BJ (cell line): ENCODE data around the gene OTUB1. TPM values are rescaled to one million over a fixed set of nuclear protein-coding genes. Genes with fewer than 3 reads are reported as not detected.
A peak's percentile ranks its signal among the peaks of the same experiment; 100 is the strongest.

Experiments used
- CTCF ChIA-PET: fragments of 350-600 bp; formaldehyde crosslinking; extraction: SDS; loops from one replicate; lab custom pipeline; 2021; ENCODE audit warnings: antibody characterized with exemption, inconsistent platforms; lab: Yijun Ruan, JAX
- POLR2A ChIA-PET: fragments of 300-600 bp; sonication (Branson Sonifier 250); formaldehyde crosslinking; extraction: SDS; loops from one replicate; lab custom pipeline; 2021; ENCODE audit warnings: antibody characterized with exemption; lab: Charles Lee
- DNase-seq: peaks from one replicate; pipeline ENCODE4 v3.0.0-alpha.2; 2011; ENCODE audit warnings: low read depth
- H3K27me3 ChIP-seq: 2 replicates; pipeline ENCODE4 v1.6.0; 2011; ENCODE audit warnings: low read length; ENCODE audit not compliant: control insufficient read depth, insufficient read depth
- H3K36me3 ChIP-seq: 2 replicates; pipeline ENCODE4 v1.5.1; 2011; ENCODE audit warnings: low read length; ENCODE audit not compliant: control insufficient read depth, insufficient read depth
- H3K4me3 ChIP-seq: 2 replicates; pipeline ENCODE4 v1.5.1; 2011; ENCODE audit warnings: low read depth, mild to moderate bottlenecking, control low read depth, low read length
- CTCF ChIP-seq: IDR thresholded peaks from 2 replicates; pipeline ENCODE4 v1.5.1; 2011; ENCODE audit warnings: low read depth, mild to moderate bottlenecking, control low read depth, inconsistent platforms, low read length, moderate library complexity; ENCODE audit not compliant: insufficient read depth
- polyA plus RNA-seq: library from polyadenylated mRNA; depleted of rRNA; stranded (reverse); fragments of >200 nt; gene quantifications from 2 replicates; pipeline ENCODE4 v1.2.3, GENCODE V29; 2011

OTUB1 gene
- polyA plus RNA-seq, 1 experiment, result 143 TPM

DNA sequence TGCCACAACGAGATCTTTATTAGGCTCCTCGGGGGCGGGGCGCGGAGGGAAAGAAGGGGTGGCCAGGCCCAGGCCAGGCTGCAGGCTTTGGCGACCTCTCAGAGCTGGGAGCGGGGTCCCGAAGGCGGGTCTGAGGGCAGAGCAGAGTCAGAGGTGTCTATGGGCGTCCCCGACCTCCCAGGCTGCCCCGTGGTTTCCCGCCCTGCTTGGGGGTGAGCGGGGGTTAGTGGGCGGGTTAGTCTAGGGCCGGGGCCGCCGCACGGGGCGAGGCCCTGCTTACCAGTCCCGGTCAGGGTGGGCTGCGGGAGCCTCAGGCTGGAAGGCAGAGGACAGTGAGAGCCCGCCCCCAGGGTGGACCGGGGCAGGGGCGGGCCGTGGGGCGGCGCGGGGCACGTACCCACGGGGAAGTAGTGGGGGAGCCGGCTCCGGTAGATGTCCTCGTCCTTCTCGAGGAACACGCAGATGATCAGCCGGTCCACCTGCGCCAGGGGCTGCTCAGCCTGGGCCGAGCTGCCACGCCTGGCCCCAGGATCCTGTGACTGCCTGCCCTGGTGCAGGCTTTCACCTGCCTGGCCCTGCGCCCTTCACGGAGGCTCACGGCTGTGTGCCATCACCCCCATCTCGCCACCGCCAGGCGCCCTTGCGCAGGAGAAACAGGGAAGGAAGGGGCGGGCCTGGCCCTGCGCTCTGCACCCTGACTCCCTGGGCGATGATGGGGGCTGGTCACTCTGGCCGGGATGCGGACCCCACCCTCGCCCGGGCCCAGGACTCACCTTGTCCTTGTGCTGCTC is 12.5 kb downstream of the OTUB1 start:
- DNase-seq, result no peak
- CTCF ChIA-PET, result interaction anchor here (1.0 to 6.8 kb wide), 8 partner anchors 8 to 302 kb away, joined by 3 to 239 read pairs (median 4); no protein-coding TSS in a partner anchor
- POLR2A ChIA-PET, result no interaction called here
- peaks cover 23% of the 10 kb centered on the region for H3K36me3 ChIP-seq
- TF ChIP-seq CTCF, result no peak
- no peak overlapping the region for H3K4me3 ChIP-seq
- H3K27me3 ChIP-seq, result no peaks in the 10 kb centered on the region

GRCh38 chr11:63999349-64000025 is 13.2 kb downstream of the OTUB1 start:
- H3K36me3 ChIP-seq, result peaks cover 21% of the 10 kb centered on the region
- no peak for DNase-seq
- ChIA-PET POLR2A (no interaction called here), CTCF (interaction anchor here (0.6 to 6.8 kb wide), 20 partner anchors 9 to 163 kb away, joined by 3 to 239 read pairs (median 6); partner anchors contain the start of gene COX8A)
- no peak for TF ChIP-seq CTCF
- no peak overlapping the region for H3K4me3 ChIP-seq
- no peaks in the 10 kb centered on the region for H3K27me3 ChIP-seq

- no peak for DNase-seq
- H3K36me3 ChIP-seq, result peaks cover 18% of the 10 kb centered on the region
- POLR2A ChIA-PET, result interaction anchor here (0.6 kb wide), 1 partner anchor 234 kb away, joined by 7 read pairs; no protein-coding TSS in a partner anchor
Observed at GRCh38 chr11:64000026-64000739, 13.9 kb downstream of the OTUB1 start.

GRCh38 chr11:64000740-64001483 is 14.7 kb downstream of the OTUB1 start:
- peaks cover 18% of the 10 kb centered on the region for H3K36me3 ChIP-seq
- peak overlapping the region; percentile 28 for H3K4me3 ChIP-seq
- H3K27me3 ChIP-seq, result no peaks in the 10 kb centered on the region
- ChIA-PET CTCF (interaction anchor here (0.7 to 6.8 kb wide), 31 partner anchors 11 to 302 kb away, joined by 3 to 239 read pairs (median 5); partner anchors contain the start of genes COX8A and STIP1), POLR2A (interaction anchor here (0.6 kb wide), 1 partner anchor 235 kb away, joined by 7 read pairs; no protein-coding TSS in a partner anchor)
- DNase-seq, result no peak
- TF ChIP-seq CTCF, result no peak

More at GRCh38 chr11:64000026-64000739, 13.9 kb downstream of the OTUB1 start:
- CTCF ChIA-PET, result interaction anchor here (0.6 to 6.8 kb wide), 30 partner anchors 10 to 303 kb away, joined by 3 to 239 read pairs (median 4); partner anchors contain the start of genes COX8A and STIP1
- H3K4me3 ChIP-seq, result peak overlapping the region; percentile 28
- H3K27me3 ChIP-seq, result no peaks in the 10 kb centered on the region
- peak; percentile 48 for TF ChIP-seq CTCF
